Measurements from ENCODE around the gene RGR. TPM values are rescaled to one million over a fixed set of nuclear protein-coding genes. Genes with fewer than 3 reads are reported as not detected.
A peak's percentile ranks its signal among the peaks of the same experiment; 100 is the strongest.

The RGR gene
- total RNA-seq, 1 experiment from 2014 or later, result not detected

- ATAC-seq (peak; percentile 37; the same call in 1 of the 2 replicates), DNase-seq (no peak)
- H4K20me1 ChIP-seq (ENCODE audit: low read length), result no peaks in the 10 kb centered on the region
- no peak overlapping the region for H3K4me3 ChIP-seq (ENCODE audit: low read length)
- CTCF ChIA-PET, result no interaction called here
- H3K9me2 ChIP-seq (replicated peaks; ENCODE audit: low read length), result no peaks in the 10 kb centered on the region
- H3K4me1 ChIP-seq (ENCODE audit: insufficient read depth, low read length), result peaks cover 23% of the 10 kb centered on the region
- POLR2A ChIA-PET (ENCODE audit: unreplicated experiment), result no interaction called here
- H3K9me3 ChIP-seq (ENCODE audit: low read length), result no peaks in the 10 kb centered on the region
- no TSS peak for BruUV-seq (replicated peaks)
- no peak overlapping the region for H3K27ac ChIP-seq (ENCODE audit: low read length)
- H3K27me3 ChIP-seq (ENCODE audit: low read length), result no peaks in the 10 kb centered on the region
- no peak overlapping the region for H3K4me2 ChIP-seq (ENCODE audit: low read length)
- TF ChIP-seq EZH2 (IDR thresholded peaks at IDR 0.05; ENCODE audit: low read length, unreplicated experiment) (no peak), CTCF (conservative IDR thresholded peaks at IDR 0.05; ENCODE audit: low read depth, low read length) (no peak), EZH2phosphoT487 (IDR thresholded peaks at IDR 0.05; ENCODE audit: borderline replicate concordance, low read length) (no peak)
- H2AFZ ChIP-seq (ENCODE audit: low read length), result no peak overlapping the region
- no peak overlapping the region for H3K9ac ChIP-seq (ENCODE audit: low read length)
- no peaks in the 10 kb centered on the region for H3F3A ChIP-seq (ENCODE audit: low read length, unreplicated experiment)
- H3K79me2 ChIP-seq (ENCODE audit: low read length), result no peaks in the 10 kb centered on the region
- intact Hi-C loops (cut with micrococcal nuclease), result loop anchor here (5.0 kb wide), 1 partner anchor 41 kb away; no protein-coding TSS in a partner anchor
- H3K36me3 ChIP-seq (ENCODE audit: low read depth, low read length), result no peaks in the 10 kb centered on the region
Measured at GRCh38 chr10:84308021-84308420, 63.2 kb downstream of the RGR start.

DNA sequence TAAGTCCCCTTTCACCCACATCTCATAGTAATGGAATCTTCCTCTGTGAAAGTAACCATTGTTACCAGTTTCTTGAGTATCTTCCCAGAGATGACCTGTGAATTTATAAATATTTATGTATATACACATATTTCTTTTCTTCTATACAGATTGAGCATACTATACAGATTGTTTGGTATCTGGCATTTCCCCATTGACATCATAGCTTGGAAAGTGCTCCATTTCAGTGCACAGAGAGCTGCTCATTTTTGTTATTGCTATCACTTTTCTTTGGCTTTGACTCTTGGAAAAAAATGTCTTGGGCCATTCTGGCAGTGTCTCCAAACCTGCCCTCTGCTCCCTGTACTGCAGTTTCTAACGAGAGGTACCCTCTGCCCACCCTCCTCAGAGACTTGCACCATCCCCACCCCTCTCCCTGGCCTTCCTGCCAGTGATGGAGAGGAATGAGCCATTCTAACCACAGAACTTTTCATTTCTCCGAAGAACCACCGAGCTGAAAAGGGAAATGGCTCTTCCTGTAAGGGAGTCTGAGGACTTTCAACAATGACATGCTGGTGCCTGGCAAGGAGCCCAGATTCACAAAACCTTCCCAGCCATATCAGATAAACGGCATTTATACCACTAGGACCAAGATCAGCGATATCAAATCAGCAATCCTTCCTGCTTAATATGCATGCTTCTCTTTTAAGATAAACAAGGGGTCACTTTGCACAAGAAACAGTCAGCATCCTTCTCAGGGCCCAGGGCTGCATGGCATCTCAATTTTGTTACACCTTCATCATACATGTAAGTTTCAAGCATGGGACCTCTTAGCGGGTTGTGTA is 63.8 kb downstream of the RGR start:
- CTCF ChIA-PET, result interaction anchor here (0.9 kb wide), 1 partner anchor 229 kb away, joined by 3 read pairs; no protein-coding TSS in a partner anchor
- H3K4me2 ChIP-seq (ENCODE audit: low read length), result peak overlapping the region; percentile 60

More for the DNA sequence above, 63.8 kb downstream of the RGR start:
- no peaks in the 10 kb centered on the region for H3K79me2 ChIP-seq (ENCODE audit: low read length)
- H3K9me3 ChIP-seq (ENCODE audit: low read length), result no peaks in the 10 kb centered on the region
- peak; percentile 64 for ATAC-seq
- H3K4me1 ChIP-seq (ENCODE audit: insufficient read depth, low read length), result peaks cover 23% of the 10 kb centered on the region
- TF ChIP-seq EZH2 (IDR thresholded peaks at IDR 0.05; ENCODE audit: low read length, unreplicated experiment) (no peak), CTCF (conservative IDR thresholded peaks at IDR 0.05; ENCODE audit: low read depth, low read length) (no peak), EZH2phosphoT487 (IDR thresholded peaks at IDR 0.05; ENCODE audit: borderline replicate concordance, low read length) (no peak)
- no peak overlapping the region for H3K4me3 ChIP-seq (ENCODE audit: low read length)
- peak overlapping the region; percentile 60; the same call in 1 of the 2 replicates for H2AFZ ChIP-seq (ENCODE audit: low read length)
- no peaks in the 10 kb centered on the region for H3F3A ChIP-seq (ENCODE audit: low read length, unreplicated experiment)
- peak overlapping the region; percentile 36; the same call in 1 of the 2 replicates for H3K27ac ChIP-seq (ENCODE audit: low read length)
- BruUV-seq (replicated peaks), result no TSS peak
- H3K27me3 ChIP-seq (ENCODE audit: low read length), result no peaks in the 10 kb centered on the region
- intact Hi-C loops (cut with micrococcal nuclease), result loop anchor here (5.0 kb wide), 1 partner anchor 41 kb away; no protein-coding TSS in a partner anchor
- DNase-seq, result peak; percentile 48
- POLR2A ChIA-PET (ENCODE audit: unreplicated experiment), result no interaction called here
- H3K9me2 ChIP-seq (replicated peaks; ENCODE audit: low read length), result no peaks in the 10 kb centered on the region
- H4K20me1 ChIP-seq (ENCODE audit: low read length), result no peaks in the 10 kb centered on the region
- H3K36me3 ChIP-seq (ENCODE audit: low read depth, low read length), result no peaks in the 10 kb centered on the region
- no peak overlapping the region for H3K9ac ChIP-seq (ENCODE audit: low read length)

Other genes starting within 250 kb of the RGR start
- gene GHITM, start 105.5 kb upstream of the RGR start, total RNA-seq (2014; rRNA removed), result 187 and 211 TPM in 2 replicates
- not detected in 2 replicates for gene GPR15LG, start 71.3 kb upstream of the RGR start, total RNA-seq (2014; rRNA removed)
- not detected in 2 replicates for gene CDHR1, start 50.5 kb upstream of the RGR start, total RNA-seq (2014; rRNA removed)
- not detected in 2 replicates for gene LRIT2, start 19.5 kb upstream of the RGR start, total RNA-seq (2014; rRNA removed)
- not detected in 2 replicates for gene LRIT1, start 3.5 kb upstream of the RGR start, total RNA-seq (2014; rRNA removed)
- 10.2 and 14.1 TPM in 2 replicates for gene CCSER2, start 83.5 kb downstream of the RGR start, total RNA-seq (2014; rRNA removed)

Measured in PC-3 (cell line).